ENCODE results near the gene MPC1L.
A peak's percentile ranks its signal among the peaks of the same experiment; 100 is the strongest.

Gene MPC1L

GRCh38 chrX:40632199-40632598, 9.0 kb downstream of the MPC1L start:
- DNase-seq = no peak

- no peak for DNase-seq
Observed at GRCh38 chrX:40637687-40638086, 14.5 kb downstream of the MPC1L start.

- no peak for DNase-seq
Observed at GRCh38 chrX:40644176-40644575, 20.9 kb downstream of the MPC1L start.

GRCh38 chrX:40644821-40645358, 21.7 kb downstream of the MPC1L start:
- peak; percentile 12 for DNase-seq

GRCh38 chrX:40646489-40647306, 23.5 kb downstream of the MPC1L start:
- DNase-seq = peak; percentile 39

GRCh38 chrX:40647307-40648197, 24.3 kb downstream of the MPC1L start, which contains the start of gene CXorf38:
TSS of gene CXorf38 (minus strand) at chrX:40647561. CDS start at chrX:40647520, 41 bp downstream.
- peak; percentile 92 for DNase-seq

GRCh38 chrX:40651620-40652223, 28.5 kb downstream of the MPC1L start:
- peak; percentile 64 for DNase-seq

- no peak for DNase-seq
Observed at GRCh38 chrX:40652664-40653063, 29.4 kb downstream of the MPC1L start.

- DNase-seq = no peak
Observed at GRCh38 chrX:40653535-40653934, 30.3 kb downstream of the MPC1L start.

GRCh38 chrX:40660381-40660780, 37.2 kb downstream of the MPC1L start:
- DNase-seq = no peak

GRCh38 chrX:40661489-40661888, 38.3 kb downstream of the MPC1L start:
- no peak for DNase-seq

- no peak for DNase-seq
Observed at GRCh38 chrX:40663078-40663740, 40.0 kb downstream of the MPC1L start.

- no peak for DNase-seq
Observed at GRCh38 chrX:40663880-40664630, 40.8 kb downstream of the MPC1L start.

GRCh38 chrX:40671126-40671525, 47.9 kb downstream of the MPC1L start:
- no peak for DNase-seq

Measured in activated naive CD4-positive, alpha-beta T cell treated with anti-CD3 and anti-CD28 coated beads, Interleukin-2, amount 50 U/mL, for 16 hours (primary cell).